HCT116 (cell line): Measurements from ENCODE around the gene GBX1. TPM values are rescaled to one million over a fixed set of nuclear protein-coding genes. Genes with fewer than 3 reads are reported as not detected.

Experiments
- ATAC-seq: fragments of 200-7000 bp; cut with Tn5 transposase; 2 replicates; pipeline ENCODE4 v1.9.1; 2020; ENCODE audit warnings: mild to moderate bottlenecking, moderate library complexity
- BruUV-seq: library from RNA; stranded (reverse); fragments of 400-500 nt; replicated peaks from 2 replicates; lab custom pipeline; 2021; lab: Mats Ljungman, UMichigan
- CTCF ChIA-PET: fragments of 300-600 bp; sonication (Branson Sonifier 250); formaldehyde crosslinking; loops from one replicate; lab custom pipeline; 2021; ENCODE audit warnings: antibody characterized with exemption; lab: Charles Lee
- POLR2A ChIA-PET: fragments of 300-600, 350-600 bp; sonication (Branson Sonifier 250); formaldehyde crosslinking; loops from one replicate; lab custom pipeline; 2021; ENCODE audit warnings: antibody characterized with exemption; lab: Charles Lee
- RAD21 ChIA-PET, 2 experiments: fragments of 300-600 bp; sonication (Branson Sonifier 250); formaldehyde crosslinking; loops; one replicate each; lab custom pipeline; 2023; ENCODE audit warnings: low total read pairs in 2 of 2; ENCODE audit not compliant: uncharacterized antibody in 2 of 2, unreplicated experiment in 2 of 2, low non-redundant PET in 1 of 2; lab: Charles Lee
- DNase-seq: peaks from one replicate; pipeline ENCODE4 v3.0.0-alpha.2; 2010; ENCODE audit warnings: low read depth, low spot score
- H2AFZ ChIP-seq: fragments of 200-600 bp; shearing (Covaris generic), sonication (generic); 2 replicates; pipeline ENCODE4 v1.6.1; 2017; ENCODE audit warnings: low read depth, mixed run types, mixed read lengths, antibody characterized with exemption, low read length; ENCODE audit not compliant: poor library complexity, severe bottlenecking
- H3K27ac ChIP-seq: 2 replicates; pipeline ENCODE4 v1.5.1; 2012; ENCODE audit warnings: low read depth, low read length
- H3K27me3 ChIP-seq: fragments of 200-600 bp; sonication (generic); 2 replicates; pipeline ENCODE4 v1.6.1; 2016; ENCODE audit warnings: mixed run types, low read length, mixed read lengths; ENCODE audit not compliant: insufficient read depth
- H3K36me3 ChIP-seq, 2 experiments: fragments of 200-500 bp in 1 of 2; fragments of 200-600 bp in 1 of 2; sonication (Bioruptor generic) in 1 of 2; sonication (generic) in 1 of 2; 2 replicates each; pipeline versions ENCODE4 v1.5.1 to v1.6.1; 2014 to 2016; ENCODE audit warnings: low read length in 2 of 2, inconsistent platforms in 1 of 2, mixed read lengths in 1 of 2, mixed run types in 1 of 2; ENCODE audit not compliant: insufficient read depth in 2 of 2, control insufficient read depth in 1 of 2
- H3K4me1 ChIP-seq, 2 experiments: fragments of 200-600 bp in 1 of 2; sonication (generic) in 1 of 2; 2 replicates each; pipeline versions ENCODE4 v1.5.1 to v1.6.1; 2012 to 2017; ENCODE audit warnings: low read length in 2 of 2, inconsistent platforms in 1 of 2, mild to moderate bottlenecking in 1 of 2, mixed read lengths in 1 of 2, mixed run types in 1 of 2, moderate library complexity in 1 of 2; ENCODE audit not compliant: insufficient read depth in 2 of 2, control insufficient read depth in 1 of 2
- H3K4me2 ChIP-seq: fragments of 200-600 bp; sonication (generic); 2 replicates; pipeline ENCODE4 v1.6.1; 2017; ENCODE audit warnings: mixed run types, low read length, mixed read lengths
- H3K4me3 ChIP-seq, 2 experiments: fragments of 200-600 bp in 1 of 2; sonication (generic) in 1 of 2; replicated peaks in 1 of 2; 2 replicates each; pipeline ENCODE4 v1.5.1; 2011 to 2016; ENCODE audit warnings: low read length in 2 of 2, control low read depth in 1 of 2, low read depth in 1 of 2, mild to moderate bottlenecking in 1 of 2, mixed read lengths in 1 of 2, mixed run types in 1 of 2
- H3K79me2 ChIP-seq: fragments of 200-600 bp; sonication (generic); 2 replicates; pipeline ENCODE4 v1.6.1; 2017; ENCODE audit warnings: mild to moderate bottlenecking, mixed run types, low read length, moderate library complexity, mixed read lengths; ENCODE audit not compliant: insufficient read depth
- H3K9ac ChIP-seq: fragments of 200-600 bp; sonication (generic); 2 replicates; pipeline ENCODE4 v1.6.1; 2016; ENCODE audit warnings: low read length, mixed read lengths
- H3K9me2 ChIP-seq: fragments of 200-600 bp; sonication (generic), shearing (Covaris generic); 2 replicates; pipeline ENCODE4 v1.6.1; 2017; ENCODE audit warnings: mixed run types, mild to moderate bottlenecking, moderate library complexity; ENCODE audit not compliant: insufficient read depth
- H3K9me3 ChIP-seq, 2 experiments: fragments of 200-500 bp in 1 of 2; fragments of 200-600 bp in 1 of 2; sonication (Bioruptor generic) in 1 of 2; sonication (generic) in 1 of 2; 2 replicates each; pipeline ENCODE4 v1.6.1; 2014 to 2017; ENCODE audit warnings: low read length in 2 of 2, mixed read lengths in 2 of 2, inconsistent platforms in 1 of 2, low read depth in 1 of 2, mild to moderate bottlenecking in 1 of 2, mixed run types in 1 of 2, moderate library complexity in 1 of 2; ENCODE audit not compliant: control insufficient read depth in 1 of 2, insufficient read depth in 1 of 2
- H4K20me1 ChIP-seq: fragments of 200-600 bp; sonication (generic), shearing (Covaris generic); 2 replicates; pipeline ENCODE4 v1.6.1; 2017; ENCODE audit warnings: mixed run types, mild to moderate bottlenecking, moderate library complexity; ENCODE audit not compliant: insufficient read depth
- CTCF ChIP-seq, 3 experiments: fragments of 200-600 bp in 1 of 3; sonication (generic) in 1 of 3; IDR thresholded peaks in 2 of 3; conservative IDR thresholded peaks in 1 of 3; 2 replicates each; pipeline ENCODE4 v1.5.1; 2012 to 2017; ENCODE audit warnings: low read depth in 2 of 3, low read length in 2 of 3, antibody characterized with exemption in 1 of 3, borderline replicate concordance in 1 of 3, control low read depth in 1 of 3, mild to moderate bottlenecking in 1 of 3, mixed read lengths in 1 of 3, mixed run types in 1 of 3, moderate library complexity in 1 of 3; ENCODE audit not compliant: insufficient read depth in 1 of 3
- EGR1 ChIP-seq: IDR thresholded peaks from 2 replicates; pipeline ENCODE4 v1.6.1; 2012; ENCODE audit warnings: low read depth
- EZH2 ChIP-seq: fragments of 200-600 bp; sonication (generic); IDR thresholded peaks from 2 replicates; pipeline ENCODE4 v1.6.1; 2017; ENCODE audit warnings: antibody characterized with exemption, mixed run types
- FOSL1 ChIP-seq: IDR thresholded peaks from 2 replicates; pipeline ENCODE4 v1.6.1; 2012; ENCODE audit warnings: low read depth
- JUND ChIP-seq: IDR thresholded peaks from 2 replicates; pipeline ENCODE4 v1.6.1; 2012
- MAX ChIP-seq: IDR thresholded peaks from 2 replicates; pipeline ENCODE4 v1.6.1; 2012
- POLR2A ChIP-seq: IDR thresholded peaks from 2 replicates; pipeline ENCODE4 v1.7.0; 2011; ENCODE audit warnings: borderline replicate concordance; ENCODE audit not compliant: insufficient read depth, insufficient read length; ENCODE audit errors: extremely low read depth
- RAD21 ChIP-seq: IDR thresholded peaks from 2 replicates; pipeline ENCODE4 v1.6.1; 2012; ENCODE audit warnings: low read depth, mild to moderate bottlenecking
- REST ChIP-seq: IDR thresholded peaks from 2 replicates; pipeline ENCODE4 v1.6.1; 2012; ENCODE audit warnings: low read depth
- SIN3A ChIP-seq: IDR thresholded peaks from 2 replicates; pipeline ENCODE4 v1.6.1; 2012; ENCODE audit warnings: low read depth
- SP1 ChIP-seq: IDR thresholded peaks from 2 replicates; pipeline ENCODE4 v1.6.1; 2012; ENCODE audit warnings: low read depth
- SRF ChIP-seq: IDR thresholded peaks from 2 replicates; pipeline ENCODE4 v1.6.1; 2012; ENCODE audit warnings: low read depth
- ZFX ChIP-seq: fragments of 450-650 bp; IDR thresholded peaks from 2 replicates; pipeline ENCODE4 v1.6.1; 2017
- ZNF274 ChIP-seq: fragments of 200-500 bp; sonication (Bioruptor generic); IDR thresholded peaks from 2 replicates; pipeline ENCODE4 v1.6.1; 2014; ENCODE audit warnings: mild to moderate bottlenecking, low read depth, low read length, inconsistent platforms
- intact Hi-C: fragments of 100-400 bp; cut with micrococcal nuclease; formaldehyde crosslinking; loops from 2 replicates; pipeline ENCODE4 v1.10.0; 2022
- total RNA-seq: library from RNA; stranded (reverse); gene quantifications from one replicate; pipeline ENCODE4 v1.2.1, GENCODE V29; 2021; ENCODE audit not compliant: unreplicated experiment

GBX1 gene
- total RNA-seq, 1 experiment from 2014 or later: 0.86 TPM

GRCh38 chr7:151144387-151144786 lies 23.1 kb downstream of the GBX1 start:
- H3K79me2 ChIP-seq: no peaks in the 10 kb centered on the region
- H3K36me3 ChIP-seq: peaks cover 17% of the 10 kb centered on the region in 2 experiments; a peak in 3 of 4 replicates
- H3K27ac ChIP-seq: no peak overlapping the region
- H3K4me2 ChIP-seq: no peak overlapping the region
- intact Hi-C loops: no loop called here
- H3K27me3 ChIP-seq: no peaks in the 10 kb centered on the region
- no peak overlapping the region for H3K9ac ChIP-seq
- no peak overlapping the region for H3K4me3 ChIP-seq
- H2AFZ ChIP-seq: no peak overlapping the region
- no peaks in the 10 kb centered on the region for H3K9me3 ChIP-seq
- ATAC-seq (no peak), DNase-seq (no peak)
- no TSS peak for BruUV-seq
- RAD21 ChIA-PET: no interaction called here
- TF ChIP-seq RAD21: no peak
- no peak for TF ChIP-seq SP1
- TF ChIP-seq FOSL1: no peak
- TF ChIP-seq REST: no peak
- no peak for TF ChIP-seq ZFX
- no peak for TF ChIP-seq ZNF274
- TF ChIP-seq EGR1: no peak
- no peak for TF ChIP-seq SIN3A
- TF ChIP-seq JUND: no peak
- TF ChIP-seq SRF: no peak
- no peak for TF ChIP-seq EZH2
- TF ChIP-seq MAX: no peak
- TF ChIP-seq POLR2A: no peak
- TF ChIP-seq CTCF (IDR thresholded peaks at IDR 0.05 in 2 of 3, conservative IDR thresholded peaks at IDR 0.05 in 1 of 3; ENCODE audit: borderline replicate concordance in 1 of 3, insufficient read depth in 1 of 3, low read depth in 2 of 3, low read length in 2 of 3): no peak
- POLR2A ChIA-PET: no interaction called here
- no peaks in the 10 kb centered on the region for H3K9me2 ChIP-seq
- CTCF ChIA-PET: no interaction called here
- H4K20me1 ChIP-seq: no peaks in the 10 kb centered on the region
- H3K4me1 ChIP-seq: no peaks in the 10 kb centered on the region
